GM12878 (cell line): ENCODE measurements around the gene CFAP53. TPM values are rescaled to one million over a fixed set of nuclear protein-coding genes. Genes with fewer than 3 reads are reported as not detected.

Experiments
- ATAC-seq: fragments of 200-7000 bp; cut with Tn5 transposase; 3 replicates; pipeline ENCODE4 v1.9.1; 2020; ENCODE audit warnings: mild to moderate bottlenecking, moderate library complexity
- BruUV-seq: library from RNA; stranded (reverse); fragments of 400-500 nt; replicated peaks from 2 replicates; lab custom pipeline; 2021; lab: Mats Ljungman, UMichigan
- CTCF ChIA-PET: fragments of 300-600 bp; sonication (Branson Sonifier 250); formaldehyde crosslinking; extraction: SDS; loops from one replicate; lab custom pipeline; 2021; ENCODE audit warnings: inconsistent platforms; lab: Yijun Ruan, JAX
- POLR2A ChIA-PET: fragments of 350-600 bp; formaldehyde crosslinking; extraction: SDS; loops from one replicate; lab custom pipeline; 2021; ENCODE audit warnings: inconsistent platforms; lab: Charles Lee
- RAD21 ChIA-PET: fragments of 300-600 bp; sonication (Branson Sonifier 250); formaldehyde crosslinking; loops from one replicate; lab custom pipeline; 2023; ENCODE audit warnings: antibody characterized with exemption; ENCODE audit not compliant: unreplicated experiment; lab: Charles Lee
- SMC1A ChIA-PET: fragments of 300-600 bp; sonication (Branson Sonifier 250); formaldehyde crosslinking; loops from one replicate; lab custom pipeline; 2023; ENCODE audit not compliant: unreplicated experiment, uncharacterized antibody; lab: Charles Lee
- DNase-seq: peaks from one replicate; pipeline ENCODE4 v3.0.0-alpha.2; 2011; ENCODE audit warnings: low read depth, low spot score
- FAIRE-seq: peaks from 3 replicates; lab custom pipeline; 2011; peaks lifted over from hg19 to GRCh38; lab: Jason Lieb, UNC
- H2AFZ ChIP-seq: 2 replicates; pipeline ENCODE4 v1.6.0; 2011; ENCODE audit warnings: low read depth, low read length, control low read depth; ENCODE audit not compliant: control insufficient read depth
- H3K27ac ChIP-seq: 2 replicates; pipeline ENCODE4 v1.5.1; 2011; ENCODE audit warnings: control low read depth; ENCODE audit not compliant: control insufficient read depth, insufficient read depth
- H3K27me3 ChIP-seq, 2 experiments: replicated peaks in 1 of 2; 2 replicates each; pipeline versions ENCODE4 v1.6.0 to v1.6.1; 2011; ENCODE audit warnings: low read length in 1 of 2; ENCODE audit not compliant: control insufficient read depth in 2 of 2, insufficient read depth in 2 of 2
- H3K36me3 ChIP-seq, 2 experiments: 2 replicates each; pipeline ENCODE4 v1.5.1; 2011; ENCODE audit warnings: low read length in 1 of 2; ENCODE audit not compliant: control insufficient read depth in 2 of 2, insufficient read depth in 2 of 2
- H3K4me1 ChIP-seq: 2 replicates; pipeline ENCODE4 v1.6.1; 2011; ENCODE audit warnings: mild to moderate bottlenecking, low read length, moderate library complexity, mixed read lengths; ENCODE audit not compliant: control insufficient read depth, insufficient read depth
- H3K4me2 ChIP-seq: 2 replicates; pipeline ENCODE4 v1.6.0; 2011; ENCODE audit warnings: control low read depth; ENCODE audit not compliant: control insufficient read depth, insufficient read depth
- H3K4me3 ChIP-seq: fragments of 200-600 bp; sonication (generic); 2 replicates; pipeline ENCODE4 v1.5.1; 2016
- H3K79me2 ChIP-seq: 2 replicates; pipeline ENCODE4 v1.6.0; 2011; ENCODE audit warnings: low read length; ENCODE audit not compliant: control insufficient read depth, insufficient read depth
- H3K9ac ChIP-seq: 2 replicates; pipeline ENCODE4 v1.8.0; 2011; ENCODE audit warnings: low read length, control low read depth, mixed read lengths; ENCODE audit not compliant: control insufficient read depth, insufficient read depth
- H3K9me3 ChIP-seq: replicated peaks from 3 replicates; pipeline ENCODE4 v1.5.1; 2011; ENCODE audit warnings: mild to moderate bottlenecking, low read length; ENCODE audit not compliant: control insufficient read depth, insufficient read depth
- H4K20me1 ChIP-seq: 2 replicates; pipeline ENCODE4 v1.6.0; 2011; ENCODE audit not compliant: control insufficient read depth, insufficient read depth
- ASH2L ChIP-seq: fragments of 300-600, 200-600 bp; sonication (generic); IDR thresholded peaks from 2 replicates; pipeline ENCODE4 v1.6.1; 2017; ENCODE audit warnings: low read depth, mild to moderate bottlenecking, borderline replicate concordance
- ATF3 ChIP-seq: IDR thresholded peaks from 2 replicates; pipeline ENCODE4 v1.6.1; 2011; ENCODE audit warnings: low read depth, mild to moderate bottlenecking, low read length, moderate library complexity, borderline replicate concordance; ENCODE audit errors: extremely low read depth
- CBFB ChIP-seq: IDR thresholded peaks from 2 replicates; pipeline ENCODE4 v1.6.1; 2016; ENCODE audit warnings: antibody characterized with exemption, low read depth
- ETV6 ChIP-seq, 2 experiments: fragments of 450-650 bp in 1 of 2; IDR thresholded peaks in 1 of 2; conservative IDR thresholded peaks in 1 of 2; 2 replicates each; pipeline ENCODE4 v1.6.1; 2014; ENCODE audit warnings: antibody characterized with exemption in 1 of 2, borderline replicate concordance in 1 of 2, low read depth in 1 of 2, mild to moderate bottlenecking in 1 of 2, moderate library complexity in 1 of 2
- NR2F1 ChIP-seq: fragments of 450-650 bp; conservative IDR thresholded peaks from 2 replicates; pipeline ENCODE4 v1.6.1; 2017; ENCODE audit warnings: mild to moderate bottlenecking
- NRF1 ChIP-seq: conservative IDR thresholded peaks from 2 replicates; pipeline ENCODE4 v1.6.1; 2011; ENCODE audit warnings: mild to moderate bottlenecking, low read depth, low read length, improper control_type of control experiment
- PKNOX1 ChIP-seq: fragments of 450-650 bp; IDR thresholded peaks from 2 replicates; pipeline ENCODE4 v1.6.1; 2016; ENCODE audit warnings: mild to moderate bottlenecking
- RAD51 ChIP-seq: fragments of 450-650 bp; IDR thresholded peaks from 2 replicates; pipeline ENCODE4 v1.6.1; 2016; ENCODE audit warnings: moderate library complexity, mild to moderate bottlenecking, inconsistent platforms
- RCOR1 ChIP-seq: conservative IDR thresholded peaks from 2 replicates; pipeline ENCODE4 v1.6.1; 2012; ENCODE audit warnings: low read depth, low read length, improper control_type of control experiment
- SMC3 ChIP-seq: IDR thresholded peaks from 2 replicates; pipeline ENCODE4 v1.6.1; 2011; ENCODE audit warnings: low read length, improper control_type of control experiment, borderline replicate concordance
- SP1 ChIP-seq: IDR thresholded peaks from one replicate; pipeline ENCODE4 v1.6.1; 2011; ENCODE audit warnings: low read depth, low read length
- TARDBP ChIP-seq: IDR thresholded peaks from 2 replicates; pipeline ENCODE4 v1.6.1; 2016; ENCODE audit warnings: borderline replicate concordance
- ZNF592 ChIP-seq: fragments of 450-650 bp; IDR thresholded peaks from 2 replicates; pipeline ENCODE4 v1.6.1; 2017; ENCODE audit warnings: mild to moderate bottlenecking, moderate library complexity
- ZSCAN29 ChIP-seq: fragments of 450-650 bp; IDR thresholded peaks from 2 replicates; pipeline ENCODE4 v1.6.1; 2017; ENCODE audit warnings: mild to moderate bottlenecking, moderate library complexity
- WGBS: methylation state at CpG from one replicate; pipeline ENCODE4 v1.1.6; 2016; ENCODE audit warnings: low lambda C conversion rate; ENCODE audit not compliant: insufficient replicate concordance, insufficient coverage; ENCODE audit errors: missing lambda C conversion rate; 5-methylcytosine and 5-hydroxymethylcytosine counted together
- in situ Hi-C: fragments of 300-500 bp; cut with MboI; formaldehyde crosslinking; loops from 9 replicates; pipeline ENCODE4 v1.14.3; 2018; ENCODE audit warnings: mixed read lengths
- intact Hi-C: fragments of 100-400 bp; cut with micrococcal nuclease; formaldehyde crosslinking; loops from one replicate; pipeline ENCODE4 v1.14.2; 2022; ENCODE audit not compliant: unreplicated experiment
- polyA plus RNA-seq, 11 experiments: library from polyadenylated mRNA; depleted of rRNA in 4 of 11; unstranded in 6 of 11; stranded (reverse) in 5 of 11; fragments of >200 nt; fragmentation: Nextera tagmentation in 4 of 11; fragmentation: Illumina TruSeq in 1 of 11; extraction: Ambion mirVana in 4 of 11; extraction: Trizol in 1 of 11; gene quantifications; 1 replicate in 1 of 11; 2 replicates in 10 of 11; pipeline versions ENCODE4 v1.2.1 to v1.2.3, GENCODE V29; 2011 to 2016; ENCODE audit warnings: inconsistent platforms in 2 of 11, missing spikeins in 2 of 11, low read depth in 1 of 11
- total RNA-seq, 4 experiments: library from RNA; depleted of rRNA in 3 of 4; stranded (reverse); fragments of >200 nt in 3 of 4; fragmentation: Illumina TruSeq in 1 of 4; extraction: Trizol in 1 of 4; gene quantifications; 2 replicates each; pipeline versions ENCODE4 v1.2.1 to v1.2.3, GENCODE V29; 2013 to 2021

The CFAP53 gene
- total and polyA plus RNA-seq, 10 of the 15 experiments (the other 5 are each of a cell fraction or from before 2014, with no cell fraction given) = 0.05 to 0.31 (median 0.12) TPM; not detected in 1

- no peak overlapping the region for H3K9ac ChIP-seq
- RAD21 ChIA-PET = no interaction called here
- H3K27me3 ChIP-seq = no peaks in the 10 kb centered on the region
- H2AFZ ChIP-seq = no peak overlapping the region
- WGBS = 76% methylated on average over 5 of the region's 5 CpGs
- no peaks in the 10 kb centered on the region for H3K9me3 ChIP-seq
- no peaks in the 10 kb centered on the region for H3K79me2 ChIP-seq
- TF ChIP-seq NR2F1 (no peak), RAD51 (no peak), PKNOX1 (no peak), ETV6 (conservative IDR thresholded peaks at IDR 0.05 in 1 of 2, IDR thresholded peaks at IDR 0.05 in 1 of 2; ENCODE audit: borderline replicate concordance in 1 of 2, low read depth in 1 of 2) (no peak), ATF3 (no peak), SMC3 (no peak), TARDBP (no peak), CBFB (no peak), SP1 (no peak), ZNF592 (no peak), NRF1 (no peak), ASH2L (no peak), RCOR1 (no peak), ZSCAN29 (no peak)
- TF ChIP-seq, all 136 proteins: peak for 0
- POLR2A ChIA-PET = no interaction called here
- ATAC-seq (no peak), FAIRE-seq (no peak), DNase-seq (no peak)
- CTCF ChIA-PET = no interaction called here
- Histone ChIP-seq H3K4me2 (no peak overlapping the region), H4K20me1 (no peaks in the 10 kb centered on the region), H3K4me1 (peaks cover 8% of the 10 kb centered on the region), H3K4me3 (no peak overlapping the region), H3K36me3 (peaks cover 46 to 60% of the 10 kb centered on the region in 2 experiments), H3K27ac (no peak overlapping the region)
- intact Hi-C loops (no loop called here), in situ Hi-C loops (no loop called here)
- SMC1A ChIA-PET = no interaction called here
- BruUV-seq = no TSS peak
These were observed 6.3 kb upstream of the CFAP53 start for GRCh38 chr18:50272568-50272967.
